ENCODE results near the gene SMG6.
"Not testable (repeated sequence)": the region's sequence is repeated elsewhere in the genome, so short reads cannot be mapped to it uniquely, and the experiment has no call there.

The SMG6 gene

DNA sequence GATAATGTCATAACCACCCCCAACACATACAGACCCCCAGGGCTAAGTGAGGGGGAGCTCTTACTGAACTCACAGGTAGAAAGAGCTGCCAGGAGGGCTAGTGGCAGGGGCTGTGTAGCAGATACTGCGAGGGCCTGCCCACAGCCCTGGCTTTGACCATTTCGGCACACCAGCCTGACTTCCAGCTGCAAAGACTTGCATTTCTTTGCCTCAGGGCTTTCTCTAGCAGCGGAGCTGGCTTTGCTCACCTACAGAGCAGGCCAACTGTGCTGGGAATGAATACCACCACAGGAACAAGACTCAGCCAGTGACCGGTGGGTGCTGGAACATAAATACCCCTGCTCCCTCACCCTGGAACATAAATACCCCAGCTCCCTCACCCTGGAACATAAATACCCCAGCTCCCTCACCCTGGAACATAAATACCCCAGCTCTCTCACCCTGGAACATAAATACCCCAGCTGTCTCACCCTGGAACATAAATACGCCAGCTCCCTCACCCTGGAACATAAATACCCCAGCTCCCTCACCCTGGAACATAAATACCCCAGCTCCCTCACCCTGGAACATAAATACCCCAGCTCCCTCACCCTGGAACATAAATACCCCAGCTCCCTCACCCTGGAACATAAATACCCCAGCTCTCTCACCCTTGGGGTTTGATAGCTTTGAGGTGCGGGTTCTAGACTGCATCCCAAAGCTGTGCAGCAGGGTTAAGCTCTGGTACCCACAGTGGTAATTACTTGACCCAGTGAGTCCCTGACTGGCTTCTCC is 290.2 kb downstream of the SMG6 start:
- H4K91ac ChIP-seq (ENCODE audit: low read depth, low read length, poor library complexity); H3K79me1 ChIP-seq (ENCODE audit: low read depth, low read length); H3K9ac ChIP-seq (ENCODE audit: low read depth, low read length, poor library complexity); H2BK120ac ChIP-seq (ENCODE audit: low read depth, low read length); H3K23ac ChIP-seq (ENCODE audit: low read depth, low read length, poor library complexity); H3K4me2 ChIP-seq (ENCODE audit: insufficient read depth, low read length, poor library complexity, severe bottlenecking); H2AFZ ChIP-seq (ENCODE audit: low read length); H3K14ac ChIP-seq (ENCODE audit: low read length); H4K8ac ChIP-seq (ENCODE audit: low read depth, low read length); H3K18ac ChIP-seq (ENCODE audit: low read length); H3K9me3 ChIP-seq (replicated peaks in 1 of 2; ENCODE audit: control insufficient read depth in 2 of 2, insufficient read depth in 1 of 2, low read depth in 1 of 2, low read length in 2 of 2); H3K27ac ChIP-seq (replicated peaks; ENCODE audit: low read length); H2BK15ac ChIP-seq (ENCODE audit: low read length); DNase-seq (ENCODE audit: low spot score); H2BK5ac ChIP-seq (ENCODE audit: low read length); H3K36me3 ChIP-seq (replicated peaks in 1 of 2; ENCODE audit: control insufficient read depth in 2 of 2, insufficient read depth in 2 of 2, low read length in 2 of 2); H2BK12ac ChIP-seq (ENCODE audit: low read length): not testable (repeated sequence)
- Histone ChIP-seq H3K27me3 (ENCODE audit: control insufficient read depth in 3 of 3, insufficient read depth in 3 of 3, low read depth in 1 of 3, low read length in 3 of 3) (peaks cover 0 to 14% (median 0%) of the 10 kb centered on the region in 3 experiments), H2AK5ac (ENCODE audit: low read depth, low read length) (peak overlapping the region; percentile 79), H3K4me3 (ENCODE audit: low read length in 2 of 2) (peak overlapping the region in 1 of 2 donors; percentile 8), H3K4ac (ENCODE audit: low read length) (peak overlapping the region; percentile 41), H3K4me1 (ENCODE audit: control insufficient read depth in 2 of 2, insufficient read depth in 1 of 2, low read depth in 1 of 2, low read length in 2 of 2) (peaks cover 12 to 21% of the 10 kb centered on the region in 2 donors)
- WGBS, 2 donors (ENCODE audit: extremely low coverage in 2 of 2, insufficient read length in 2 of 2, insufficient replicate concordance in 1 of 2), result no CpG with 5 or more reads among the region's 6 CpGs

DNA sequence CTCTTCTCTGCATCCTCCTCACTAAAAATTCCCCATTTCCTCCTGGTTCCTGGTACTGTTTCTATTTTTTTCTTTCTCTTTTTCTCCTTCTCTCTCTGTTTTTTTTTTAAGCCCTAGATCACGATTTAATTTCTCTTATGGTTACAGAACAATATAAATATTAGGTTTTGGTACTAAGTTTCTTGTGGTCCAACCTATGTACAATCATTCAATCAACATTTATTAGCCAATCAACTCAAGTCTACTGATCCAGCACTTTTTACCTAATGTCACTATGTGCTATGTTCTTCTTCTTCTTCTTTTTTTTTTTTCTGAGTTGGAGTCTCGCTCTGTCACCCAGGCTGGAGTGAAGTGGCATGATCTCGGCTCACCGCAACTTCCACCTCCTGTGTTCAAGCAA is 291.1 kb downstream of the SMG6 start:
- Histone ChIP-seq H3K4me1 (ENCODE audit: control insufficient read depth in 2 of 2, insufficient read depth in 1 of 2, low read depth in 1 of 2, low read length in 2 of 2) (peaks cover 11 to 17% of the 10 kb centered on the region in 2 donors), H3K23ac (ENCODE audit: low read depth, low read length, poor library complexity) (no peak overlapping the region), H2BK5ac (ENCODE audit: low read length) (no peak overlapping the region), H3K4me3 (ENCODE audit: low read length in 2 of 2) (no peak overlapping the region), H2BK15ac (ENCODE audit: low read length) (no peak overlapping the region), H2AK5ac (ENCODE audit: low read depth, low read length) (no peak overlapping the region), H3K36me3 (replicated peaks in 1 of 2; ENCODE audit: control insufficient read depth in 2 of 2, insufficient read depth in 2 of 2, low read length in 2 of 2) (no peaks in the 10 kb centered on the region), H2BK120ac (ENCODE audit: low read depth, low read length) (no peak overlapping the region), H3K27me3 (ENCODE audit: control insufficient read depth in 3 of 3, insufficient read depth in 3 of 3, low read depth in 1 of 3, low read length in 3 of 3) (peaks cover 0 to 5% (median 0%) of the 10 kb centered on the region in 3 experiments), H3K9ac (ENCODE audit: low read depth, low read length, poor library complexity) (no peak overlapping the region), H3K18ac (ENCODE audit: low read length) (no peak overlapping the region), H4K8ac (ENCODE audit: low read depth, low read length) (no peak overlapping the region), H2BK12ac (ENCODE audit: low read length) (no peak overlapping the region), H3K79me1 (ENCODE audit: low read depth, low read length) (no peaks in the 10 kb centered on the region), H3K9me3 (replicated peaks in 1 of 2; ENCODE audit: control insufficient read depth in 2 of 2, insufficient read depth in 1 of 2, low read depth in 1 of 2, low read length in 2 of 2) (peaks cover 0 to 3% of the 10 kb centered on the region in 2 donors), H3K14ac (ENCODE audit: low read length) (no peak overlapping the region), H3K4me2 (ENCODE audit: insufficient read depth, low read length, poor library complexity, severe bottlenecking) (no peak overlapping the region), H4K91ac (ENCODE audit: low read depth, low read length, poor library complexity) (no peak overlapping the region), H3K27ac (replicated peaks; ENCODE audit: low read length) (no peak overlapping the region), H3K4ac (ENCODE audit: low read length) (no peak overlapping the region), H2AFZ (ENCODE audit: low read length) (peak overlapping the region; percentile 85)
- WGBS, 2 donors (ENCODE audit: extremely low coverage in 2 of 2, insufficient read length in 2 of 2, insufficient replicate concordance in 1 of 2), result no CpG with 5 or more reads among the region's 4 CpGs
- no peak for DNase-seq (ENCODE audit: low spot score)

- Histone ChIP-seq H3K18ac (ENCODE audit: low read length) (no peak overlapping the region), H2BK120ac (ENCODE audit: low read depth, low read length) (no peak overlapping the region), H2BK5ac (ENCODE audit: low read length) (no peak overlapping the region), H4K91ac (ENCODE audit: low read depth, low read length, poor library complexity) (no peak overlapping the region), H3K79me1 (ENCODE audit: low read depth, low read length) (no peaks in the 10 kb centered on the region), H2AFZ (ENCODE audit: low read length) (peak overlapping the region; percentile 85), H3K36me3 (replicated peaks in 1 of 2; ENCODE audit: control insufficient read depth in 2 of 2, insufficient read depth in 2 of 2, low read length in 2 of 2) (no peaks in the 10 kb centered on the region), H3K27ac (replicated peaks; ENCODE audit: low read length) (no peak overlapping the region), H2AK5ac (ENCODE audit: low read depth, low read length) (no peak overlapping the region), H3K9ac (ENCODE audit: low read depth, low read length, poor library complexity) (peak overlapping the region; percentile 24), H3K23ac (ENCODE audit: low read depth, low read length, poor library complexity) (no peak overlapping the region), H3K14ac (ENCODE audit: low read length) (no peak overlapping the region), H3K4me1 (ENCODE audit: control insufficient read depth in 2 of 2, insufficient read depth in 1 of 2, low read depth in 1 of 2, low read length in 2 of 2) (peaks cover 10 to 11% of the 10 kb centered on the region in 2 donors), H2BK12ac (ENCODE audit: low read length) (no peak overlapping the region), H4K8ac (ENCODE audit: low read depth, low read length) (no peak overlapping the region), H3K4me3 (ENCODE audit: low read length in 2 of 2) (peak overlapping the region in 1 of 2 donors; percentile 24), H3K4ac (ENCODE audit: low read length) (no peak overlapping the region), H3K4me2 (ENCODE audit: insufficient read depth, low read length, poor library complexity, severe bottlenecking) (no peak overlapping the region), H2BK15ac (ENCODE audit: low read length) (no peak overlapping the region), H3K9me3 (replicated peaks in 1 of 2; ENCODE audit: control insufficient read depth in 2 of 2, insufficient read depth in 1 of 2, low read depth in 1 of 2, low read length in 2 of 2) (peaks cover 0 to 3% of the 10 kb centered on the region in 2 donors), H3K27me3 (ENCODE audit: control insufficient read depth in 3 of 3, insufficient read depth in 3 of 3, low read depth in 1 of 3, low read length in 3 of 3) (no peaks in the 10 kb centered on the region)
- DNase-seq (ENCODE audit: low spot score), result no peak
- no CpG with 5 or more reads among the region's 24 CpGs for WGBS, 2 donors (ENCODE audit: extremely low coverage in 2 of 2, insufficient read length in 2 of 2, insufficient replicate concordance in 1 of 2)
These were observed 291.9 kb downstream of the SMG6 start for GRCh38 chr17:2011411-2012371.
